ENCODE measurements around the gene TMTC4. TPM values are rescaled to one million over a fixed set of nuclear protein-coding genes. Genes with fewer than 3 reads are reported as not detected.

The TMTC4 gene
- total RNA-seq, 2 experiments from 2014 or later, result 8.0 to 9.3 TPM

DNA sequence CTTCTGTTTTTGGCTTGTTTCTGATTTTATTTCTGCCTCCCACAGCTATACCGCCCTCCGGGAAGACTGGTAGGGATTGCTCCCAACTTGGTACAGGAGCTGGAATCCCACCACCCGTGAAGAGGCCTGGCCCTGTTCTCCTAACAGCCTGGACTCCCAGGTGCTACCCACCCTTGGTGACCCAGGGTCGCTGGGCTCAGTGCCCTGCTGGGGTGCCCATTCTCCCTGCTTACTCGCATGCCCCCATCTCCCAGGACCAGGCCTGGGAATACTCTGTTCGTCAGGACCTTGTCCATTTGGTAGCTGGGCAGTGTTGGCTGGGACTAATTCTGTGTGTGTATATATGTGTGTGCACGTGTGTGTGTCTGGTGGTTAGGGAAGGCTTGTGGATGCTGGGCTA is 41.0 kb upstream of the TMTC4 start:
- Histone ChIP-seq H3K27me3 (ENCODE audit: control insufficient read depth in 1 of 2, insufficient read depth in 2 of 2, low read length in 2 of 2) (no peaks in the 10 kb centered on the region), H3K36me3 (ENCODE audit: insufficient read depth, low read length) (no peaks in the 10 kb centered on the region), H3K4me3 (ENCODE audit: low read length) (no peak overlapping the region), H3K27ac (ENCODE audit: low read depth in 1 of 2, low read length in 2 of 2) (no peak overlapping the region), H3K4me1 (ENCODE audit: insufficient read depth, low read length) (no peaks in the 10 kb centered on the region), H3K9me3 (ENCODE audit: control insufficient read depth in 1 of 2, insufficient read depth in 1 of 2, low read length in 2 of 2) (peaks cover 5 to 9% of the 10 kb centered on the region in 2 experiments)
- DNase-seq (no peak), ATAC-seq (ENCODE audit: poor library complexity) (no peak)
- TF ChIP-seq, protein P1, sequence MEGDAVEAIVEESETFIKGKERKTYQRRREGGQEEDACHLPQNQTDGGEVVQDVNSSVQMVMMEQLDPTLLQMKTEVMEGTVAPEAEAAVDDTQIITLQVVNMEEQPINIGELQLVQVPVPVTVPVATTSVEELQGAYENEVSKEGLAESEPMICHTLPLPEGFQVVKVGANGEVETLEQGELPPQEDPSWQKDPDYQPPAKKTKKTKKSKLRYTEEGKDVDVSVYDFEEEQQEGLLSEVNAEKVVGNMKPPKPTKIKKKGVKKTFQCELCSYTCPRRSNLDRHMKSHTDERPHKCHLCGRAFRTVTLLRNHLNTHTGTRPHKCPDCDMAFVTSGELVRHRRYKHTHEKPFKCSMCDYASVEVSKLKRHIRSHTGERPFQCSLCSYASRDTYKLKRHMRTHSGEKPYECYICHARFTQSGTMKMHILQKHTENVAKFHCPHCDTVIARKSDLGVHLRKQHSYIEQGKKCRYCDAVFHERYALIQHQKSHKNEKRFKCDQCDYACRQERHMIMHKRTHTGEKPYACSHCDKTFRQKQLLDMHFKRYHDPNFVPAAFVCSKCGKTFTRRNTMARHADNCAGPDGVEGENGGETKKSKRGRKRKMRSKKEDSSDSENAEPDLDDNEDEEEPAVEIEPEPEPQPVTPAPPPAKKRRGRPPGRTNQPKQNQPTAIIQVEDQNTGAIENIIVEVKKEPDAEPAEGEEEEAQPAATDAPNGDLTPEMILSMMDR (IDR thresholded peaks at IDR 0.05), result no peak
- no peaks in the 10 kb centered on the region for H3K4me1 Mint-ChIP-seq (ENCODE audit: low read depth)
- peaks cover 3% of the 10 kb centered on the region for H3K9me3 Mint-ChIP-seq
- ChIA-PET CTCF (no interaction called here), POLR2A (no interaction called here)
- H3K36me3 Mint-ChIP-seq (ENCODE audit: low read depth), result no peaks in the 10 kb centered on the region
- no peak overlapping the region for H3K27ac Mint-ChIP-seq
- intact Hi-C loops (cut with DNase I, micrococcal nuclease), result no loop called here
- no peak overlapping the region for H3K4me3 Mint-ChIP-seq
- peaks cover 7% of the 10 kb centered on the region for H3K27me3 Mint-ChIP-seq

DNA sequence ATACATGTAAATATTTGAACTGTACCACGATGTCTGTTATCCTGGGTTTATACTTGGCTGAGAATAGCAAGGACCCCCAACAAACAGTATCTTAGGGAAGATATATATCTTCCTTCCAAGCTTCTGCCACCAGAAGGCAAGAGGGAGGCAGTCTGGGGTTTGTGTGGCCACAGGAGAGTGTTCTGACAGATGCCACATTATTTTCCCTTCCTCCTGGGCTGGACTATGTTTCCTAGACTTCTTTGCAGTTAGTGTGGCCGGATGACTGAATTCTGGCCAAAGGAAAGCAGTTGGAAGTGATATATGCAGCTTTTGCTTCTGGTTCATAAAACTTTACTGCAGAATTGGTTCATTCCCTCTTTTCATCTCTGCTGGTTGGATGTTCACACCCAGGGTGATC is 39.9 kb upstream of the TMTC4 start:
- Histone ChIP-seq H3K9me3 (ENCODE audit: control insufficient read depth in 1 of 2, insufficient read depth in 1 of 2, low read length in 2 of 2) (peaks cover 0 to 1% of the 10 kb centered on the region in 2 experiments), H3K27ac (ENCODE audit: low read depth in 1 of 2, low read length in 2 of 2) (no peak overlapping the region), H3K4me1 (ENCODE audit: insufficient read depth, low read length) (no peaks in the 10 kb centered on the region), H3K4me3 (ENCODE audit: low read length) (no peak overlapping the region), H3K27me3 (ENCODE audit: control insufficient read depth in 1 of 2, insufficient read depth in 2 of 2, low read length in 2 of 2) (no peaks in the 10 kb centered on the region), H3K36me3 (ENCODE audit: insufficient read depth, low read length) (no peaks in the 10 kb centered on the region)
- no peak overlapping the region for H3K4me3 Mint-ChIP-seq
- H3K36me3 Mint-ChIP-seq (ENCODE audit: low read depth), result no peaks in the 10 kb centered on the region
- no peaks in the 10 kb centered on the region for H3K9me3 Mint-ChIP-seq
- ChIA-PET POLR2A (no interaction called here), CTCF (no interaction called here)
- intact Hi-C loops (cut with DNase I, micrococcal nuclease), result no loop called here
- no peaks in the 10 kb centered on the region for H3K4me1 Mint-ChIP-seq (ENCODE audit: low read depth)
- peaks cover 7% of the 10 kb centered on the region for H3K27me3 Mint-ChIP-seq
- DNase-seq (no peak), ATAC-seq (ENCODE audit: poor library complexity) (no peak)
- H3K27ac Mint-ChIP-seq, result no peak overlapping the region
- TF ChIP-seq, protein P1 (IDR thresholded peaks at IDR 0.05), result no peak

DNA sequence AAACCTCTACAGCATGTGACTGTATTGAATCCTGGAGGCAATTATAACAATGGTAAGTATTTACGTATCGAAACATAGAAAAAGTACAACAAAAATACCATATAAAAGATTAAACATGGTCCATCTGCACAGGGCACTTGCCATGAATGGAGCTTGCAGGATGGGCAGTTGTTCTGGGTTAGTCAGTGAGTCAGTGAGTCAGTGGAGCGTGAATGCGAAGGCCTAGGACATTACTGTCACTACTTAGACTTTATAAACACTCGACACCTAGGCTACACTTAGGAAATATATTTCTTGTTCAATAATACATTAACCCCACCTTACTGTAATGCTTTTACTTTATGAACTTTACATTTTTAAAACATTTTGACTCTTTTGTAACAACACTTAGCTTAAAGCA is 35.6 kb upstream of the TMTC4 start:
- ATAC-seq (ENCODE audit: poor library complexity) (no peak), DNase-seq (no peak)
- Histone ChIP-seq H3K4me1 (ENCODE audit: insufficient read depth, low read length) (no peaks in the 10 kb centered on the region), H3K27me3 (ENCODE audit: control insufficient read depth in 1 of 2, insufficient read depth in 2 of 2, low read length in 2 of 2) (no peaks in the 10 kb centered on the region), H3K27ac (ENCODE audit: low read depth in 1 of 2, low read length in 2 of 2) (no peak overlapping the region), H3K36me3 (ENCODE audit: insufficient read depth, low read length) (no peaks in the 10 kb centered on the region), H3K4me3 (ENCODE audit: low read length) (no peak overlapping the region), H3K9me3 (ENCODE audit: control insufficient read depth in 1 of 2, insufficient read depth in 1 of 2, low read length in 2 of 2) (no peaks in the 10 kb centered on the region)
- Mint-ChIP-seq H3K4me1 (ENCODE audit: low read depth) (no peaks in the 10 kb centered on the region), H3K27ac (no peak overlapping the region), H3K27me3 (no peaks in the 10 kb centered on the region), H3K36me3 (ENCODE audit: low read depth) (no peaks in the 10 kb centered on the region), H3K4me3 (no peak overlapping the region), H3K9me3 (no peaks in the 10 kb centered on the region)
- intact Hi-C loops (cut with DNase I, micrococcal nuclease), result no loop called here
- CTCF ChIA-PET, result no interaction called here
- POLR2A ChIA-PET, result interaction anchor here (0.6 kb wide), 1 partner anchor 715 kb away, joined by 3 read pairs; no protein-coding TSS in a partner anchor
- TF ChIP-seq, protein P1 (IDR thresholded peaks at IDR 0.05), result no peak
